IMR-90 (cell line): Measurements from ENCODE around the gene IRX3. TPM values are rescaled to one million over a fixed set of nuclear protein-coding genes. Genes with fewer than 3 reads are reported as not detected.

Experiments used
- ATAC-seq: fragments of 200-7000 bp; cut with Tn5 transposase; 2 replicates; pipeline ENCODE4 v1.9.1; 2020; ENCODE audit warnings: low read depth, mild to moderate bottlenecking, moderate library complexity
- BruUV-seq: library from RNA; stranded (reverse); fragments of 400-500 nt; replicated peaks from 2 replicates; lab custom pipeline; 2021; lab: Mats Ljungman, UMichigan
- CTCF ChIA-PET: fragments of 300-600 bp; formaldehyde crosslinking; extraction: SDS; loops from one replicate; lab custom pipeline; 2021; ENCODE audit warnings: antibody characterized with exemption; lab: Yijun Ruan, JAX
- POLR2A ChIA-PET: fragments of 300-600 bp; sonication (Branson Sonifier 250); formaldehyde crosslinking; loops from one replicate; lab custom pipeline; 2022; ENCODE audit warnings: antibody characterized with exemption; ENCODE audit not compliant: unreplicated experiment; lab: Charles Lee
- DNase-seq: peaks from one replicate; pipeline ENCODE4 v3.0.0; 2013
- H2AFZ ChIP-seq: replicated peaks from 2 replicates; pipeline ENCODE3; 2013; ENCODE audit warnings: low read length, mild to moderate bottlenecking; ENCODE audit not compliant: poor library complexity
- H2AK5ac ChIP-seq: 2 replicates; pipeline ENCODE4 v1.6.1; 2013; ENCODE audit warnings: low read depth, low read length, inconsistent platforms
- H2AK9ac ChIP-seq: replicated peaks from 2 replicates; pipeline ENCODE3; 2013; ENCODE audit warnings: mild to moderate bottlenecking, low read depth, low read length, moderate library complexity; ENCODE audit not compliant: poor library complexity
- H2BK120ac ChIP-seq: 2 replicates; pipeline ENCODE4 v1.6.1; 2013; ENCODE audit warnings: low read depth, low read length, inconsistent platforms
- H2BK15ac ChIP-seq: 3 replicates; pipeline ENCODE4 v1.6.1; 2013; ENCODE audit warnings: low read depth, low read length, inconsistent platforms
- H2BK20ac ChIP-seq: 2 replicates; pipeline ENCODE4 v1.6.1; 2013; ENCODE audit warnings: low read depth, mild to moderate bottlenecking, inconsistent platforms, low read length, moderate library complexity
- H2BK5ac ChIP-seq: 2 replicates; pipeline ENCODE4 v1.6.1; 2013; ENCODE audit warnings: mild to moderate bottlenecking, low read depth, low read length, inconsistent platforms; ENCODE audit not compliant: poor library complexity, severe bottlenecking
- H3K14ac ChIP-seq: replicated peaks from 2 replicates; pipeline ENCODE4 v1.6.1; 2013; ENCODE audit warnings: low read depth, low read length, inconsistent platforms
- H3K18ac ChIP-seq: 2 replicates; pipeline ENCODE4 v1.6.1; 2013; ENCODE audit warnings: low read depth, low read length, control low read depth
- H3K23ac ChIP-seq: 2 replicates; pipeline ENCODE4 v1.6.1; 2013; ENCODE audit warnings: low read depth, low read length, inconsistent platforms
- H3K27ac ChIP-seq: 2 replicates; pipeline ENCODE4 v1.5.1; 2013; ENCODE audit warnings: mild to moderate bottlenecking, control low read depth, low read length; ENCODE audit not compliant: insufficient read depth
- H3K27me3 ChIP-seq: 2 replicates; pipeline ENCODE4 v1.6.1; 2013; ENCODE audit warnings: low read length; ENCODE audit not compliant: control insufficient read depth, insufficient read depth
- H3K36me3 ChIP-seq: 2 replicates; pipeline ENCODE4 v1.6.1; 2013; ENCODE audit warnings: low read length, mixed read lengths; ENCODE audit not compliant: control insufficient read depth, insufficient read depth
- H3K4ac ChIP-seq: 2 replicates; pipeline ENCODE4 v1.6.1; 2013; ENCODE audit warnings: low read depth, low read length, inconsistent platforms
- H3K4me1 ChIP-seq: 2 replicates; pipeline ENCODE4 v1.6.1; 2013; ENCODE audit warnings: low read length, mixed read lengths; ENCODE audit not compliant: control insufficient read depth, insufficient read depth
- H3K4me2 ChIP-seq: 2 replicates; pipeline ENCODE4 v1.6.1; 2013; ENCODE audit warnings: low read depth, mild to moderate bottlenecking, control low read depth, low read length, moderate library complexity
- H3K4me3 ChIP-seq: 2 replicates; pipeline ENCODE4 v1.5.1; 2013; ENCODE audit warnings: low read depth, mild to moderate bottlenecking, control low read depth, low read length, moderate library complexity; ENCODE audit not compliant: insufficient read depth
- H3K56ac ChIP-seq: 2 replicates; pipeline ENCODE4 v1.6.1; 2013; ENCODE audit warnings: low read length, inconsistent platforms; ENCODE audit not compliant: insufficient read depth; ENCODE audit errors: extremely low read depth
- H3K79me1 ChIP-seq, 2 experiments: 2 replicates each; pipeline ENCODE4 v1.6.1; 2013; ENCODE audit warnings: low read length in 2 of 2, inconsistent platforms in 1 of 2, low read depth in 1 of 2
- H3K9ac ChIP-seq: 2 replicates; pipeline ENCODE4 v1.6.1; 2013; ENCODE audit warnings: low read depth, low read length, control low read depth
- H3K9me1 ChIP-seq: 2 replicates; pipeline ENCODE4 v1.6.1; 2013; ENCODE audit warnings: low read length, inconsistent platforms; ENCODE audit not compliant: insufficient read depth
- H3K9me3 ChIP-seq: 2 replicates; pipeline ENCODE4 v1.6.1; 2013; ENCODE audit warnings: low read length; ENCODE audit not compliant: control insufficient read depth, insufficient read depth
- H4K20me1 ChIP-seq: 2 replicates; pipeline ENCODE4 v1.6.1; 2013; ENCODE audit warnings: low read length, inconsistent platforms; ENCODE audit not compliant: insufficient read depth
- H4K5ac ChIP-seq: 2 replicates; pipeline ENCODE4 v1.6.1; 2013; ENCODE audit warnings: mild to moderate bottlenecking, low read depth, low read length, control low read depth
- H4K8ac ChIP-seq, 2 experiments: 2 replicates each; pipeline ENCODE4 v1.6.1; 2013; ENCODE audit warnings: low read depth in 2 of 2, low read length in 2 of 2, control low read depth in 1 of 2, inconsistent platforms in 1 of 2
- H4K91ac ChIP-seq: 2 replicates; pipeline ENCODE4 v1.6.1; 2013; ENCODE audit warnings: low read depth, low read length, inconsistent platforms; ENCODE audit not compliant: insufficient read depth
- MXI1 ChIP-seq: IDR thresholded peaks from 2 replicates; pipeline ENCODE4 v1.6.1; 2012; ENCODE audit warnings: low read depth, mild to moderate bottlenecking, low read length, moderate library complexity, borderline replicate concordance
- NFE2L2 ChIP-seq: fragments of 150-350 bp; IDR thresholded peaks from 2 replicates; pipeline ENCODE4 v1.6.1; 2016; ENCODE audit warnings: low read depth, mild to moderate bottlenecking, low read length
- WGBS, 2 experiments: methylation state at CpG; one replicate each; pipeline versions ENCODE4 v1.1.5 to v1.1.7; 2013; ENCODE audit warnings: missing lambda C conversion rate in 2 of 2; ENCODE audit not compliant: insufficient read length in 1 of 2; ENCODE audit errors: extremely low coverage in 2 of 2; 5-methylcytosine and 5-hydroxymethylcytosine counted together
- dilution Hi-C: fragments of 300-500 bp; cut with HindIII; formaldehyde crosslinking; loops from one replicate; pipeline ENCODE4 v1.14.3; 2018; ENCODE audit warnings: low sequenced_read_pairs; ENCODE audit not compliant: unreplicated experiment
- in situ Hi-C: fragments of 300-500 bp; cut with MboI; formaldehyde crosslinking; loops from 3 replicates; pipeline ENCODE4 v1.14.3; 2019; ENCODE audit warnings: low sequenced_read_pairs, inconsistent platforms, mixed read lengths
- intact Hi-C: fragments of 100-400 bp; cut with micrococcal nuclease; formaldehyde crosslinking; loops from 2 replicates; pipeline ENCODE4 v1.10.0; 2022
- polyA plus RNA-seq, 3 experiments: library from polyadenylated mRNA; depleted of rRNA; stranded (reverse); fragments of >200 nt; gene quantifications; 2 replicates each; pipeline ENCODE4 v1.2.3, GENCODE V29; 2012; ENCODE audit warnings: low replicate concordance in 1 of 3
- total RNA-seq: library from RNA; depleted of rRNA; stranded (reverse); fragments of >200 nt; gene quantifications from 2 replicates; pipeline ENCODE4 v1.2.3, GENCODE V29; 2012

The IRX3 gene
- total and polyA plus RNA-seq, 2 of the 4 experiments (the other 2 are of a cell fraction): not detected

DNA sequence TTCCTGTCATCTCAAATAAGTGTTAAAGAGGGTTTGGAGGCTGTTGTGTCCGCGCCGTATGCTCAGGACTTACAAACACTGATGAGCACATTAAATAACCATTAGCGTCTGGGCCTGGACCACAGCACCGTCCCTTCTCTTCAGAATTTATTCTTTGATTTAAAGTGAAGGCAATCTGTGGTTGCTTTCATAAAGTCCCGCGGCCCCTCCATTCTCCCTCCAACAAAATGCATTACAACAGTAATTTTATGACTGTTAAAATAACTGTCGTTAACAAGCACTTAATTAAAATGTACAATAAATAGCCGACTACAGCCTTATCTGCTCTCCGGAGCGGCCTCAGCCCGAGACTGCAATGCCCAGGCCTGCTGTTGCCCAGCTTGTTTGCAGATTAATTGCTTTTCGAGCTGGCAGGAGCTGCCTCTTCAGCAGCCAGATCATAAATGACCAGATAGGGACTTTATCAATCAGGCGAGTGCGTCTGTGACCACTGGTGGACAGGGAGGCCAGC lies 30.6 kb upstream of the IRX3 start:
- WGBS, 2 experiments: 8% methylated on average over 2 of the region's 15 CpGs; no CpG with 5 or more reads in 1 of the 2 experiments
- Histone ChIP-seq H3K4me1 (no peaks in the 10 kb centered on the region), H4K8ac (no peak overlapping the region), H3K27ac (no peak overlapping the region), H3K27me3 (peaks cover 9% of the 10 kb centered on the region), H3K56ac (no peak overlapping the region), H3K36me3 (no peaks in the 10 kb centered on the region), H3K18ac (no peak overlapping the region), H2BK120ac (no peak overlapping the region), H3K14ac (no peak overlapping the region), H2BK20ac (no peak overlapping the region), H4K5ac (no peak overlapping the region), H2AK9ac (no peak overlapping the region), H2AFZ (no peak overlapping the region), H3K9me1 (no peaks in the 10 kb centered on the region), H4K20me1 (no peaks in the 10 kb centered on the region), H3K23ac (no peak overlapping the region), H3K4me3 (no peak overlapping the region), H2AK5ac (no peak overlapping the region), H3K4ac (no peak overlapping the region), H3K9ac (no peak overlapping the region), H2BK15ac (no peak overlapping the region), H3K4me2 (no peak overlapping the region), H3K79me1 (no peaks in the 10 kb centered on the region), H2BK5ac (no peak overlapping the region), H3K9me3 (no peaks in the 10 kb centered on the region), H4K91ac (no peak overlapping the region)
- DNase-seq: no peak
- no TSS peak for BruUV-seq
- POLR2A ChIA-PET: interaction anchor here (0.6 kb wide), 1 partner anchor 30 kb away, joined by 3 read pairs; no protein-coding TSS in a partner anchor
- TF ChIP-seq MXI1: no peak
- no peak for TF ChIP-seq NFE2L2
- dilution Hi-C loops: no loop called here
- no peak for ATAC-seq
- CTCF ChIA-PET: no interaction called here
- intact Hi-C loops: no loop called here
- in situ Hi-C loops: no loop called here
